Measurements from ENCODE around the gene MRPL28.

Gene MRPL28

GRCh38 chr16:346587-346986, 23.8 kb downstream of the MRPL28 start:
- TF ChIP-seq CTCF (IDR thresholded peaks at IDR 0.05) = no peak

GRCh38 chr16:345772-346171, 24.6 kb downstream of the MRPL28 start:
- no peak for TF ChIP-seq CTCF (IDR thresholded peaks at IDR 0.05)

GRCh38 chr16:342455-343213, 27.7 kb downstream of the MRPL28 start:
- TF ChIP-seq CTCF (IDR thresholded peaks at IDR 0.05) = no peak

- no peak for TF ChIP-seq CTCF (IDR thresholded peaks at IDR 0.05)
These were observed 29.8 kb downstream of the MRPL28 start for GRCh38 chr16:340370-341091.

GRCh38 chr16:339680-340079, 30.7 kb downstream of the MRPL28 start:
- TF ChIP-seq CTCF (IDR thresholded peaks at IDR 0.05) = no peak

GRCh38 chr16:337975-338575, 32.3 kb downstream of the MRPL28 start:
- no peak for TF ChIP-seq CTCF (IDR thresholded peaks at IDR 0.05)

- no peak for TF ChIP-seq CTCF (IDR thresholded peaks at IDR 0.05)
These were observed 32.9 kb downstream of the MRPL28 start for GRCh38 chr16:337437-337836.

All from LNCAP (cell line).